A549 treated with DMSO at 1 μM for 4 hours (cell line): ENCODE measurements around the gene CYP4F2. TPM values are rescaled to one million over a fixed set of nuclear protein-coding genes. Genes with fewer than 3 reads are reported as not detected.

Experiments
- total RNA-seq: library from RNA; stranded (reverse); fragments of 200-300 nt; extraction: Qiagen RNA extraction; gene quantifications from 5 replicates; pipeline ENCODE4 v1.2.3, GENCODE V29; 2022; ENCODE audit warnings: low read depth

The CYP4F2 gene, protein sequence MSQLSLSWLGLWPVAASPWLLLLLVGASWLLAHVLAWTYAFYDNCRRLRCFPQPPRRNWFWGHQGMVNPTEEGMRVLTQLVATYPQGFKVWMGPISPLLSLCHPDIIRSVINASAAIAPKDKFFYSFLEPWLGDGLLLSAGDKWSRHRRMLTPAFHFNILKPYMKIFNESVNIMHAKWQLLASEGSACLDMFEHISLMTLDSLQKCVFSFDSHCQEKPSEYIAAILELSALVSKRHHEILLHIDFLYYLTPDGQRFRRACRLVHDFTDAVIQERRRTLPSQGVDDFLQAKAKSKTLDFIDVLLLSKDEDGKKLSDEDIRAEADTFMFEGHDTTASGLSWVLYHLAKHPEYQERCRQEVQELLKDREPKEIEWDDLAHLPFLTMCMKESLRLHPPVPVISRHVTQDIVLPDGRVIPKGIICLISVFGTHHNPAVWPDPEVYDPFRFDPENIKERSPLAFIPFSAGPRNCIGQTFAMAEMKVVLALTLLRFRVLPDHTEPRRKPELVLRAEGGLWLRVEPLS
- 0.07 to 0.20 TPM (median 0.11 TPM) in 4 of 5 replicates, not detected in the other for total RNA-seq

DNA sequence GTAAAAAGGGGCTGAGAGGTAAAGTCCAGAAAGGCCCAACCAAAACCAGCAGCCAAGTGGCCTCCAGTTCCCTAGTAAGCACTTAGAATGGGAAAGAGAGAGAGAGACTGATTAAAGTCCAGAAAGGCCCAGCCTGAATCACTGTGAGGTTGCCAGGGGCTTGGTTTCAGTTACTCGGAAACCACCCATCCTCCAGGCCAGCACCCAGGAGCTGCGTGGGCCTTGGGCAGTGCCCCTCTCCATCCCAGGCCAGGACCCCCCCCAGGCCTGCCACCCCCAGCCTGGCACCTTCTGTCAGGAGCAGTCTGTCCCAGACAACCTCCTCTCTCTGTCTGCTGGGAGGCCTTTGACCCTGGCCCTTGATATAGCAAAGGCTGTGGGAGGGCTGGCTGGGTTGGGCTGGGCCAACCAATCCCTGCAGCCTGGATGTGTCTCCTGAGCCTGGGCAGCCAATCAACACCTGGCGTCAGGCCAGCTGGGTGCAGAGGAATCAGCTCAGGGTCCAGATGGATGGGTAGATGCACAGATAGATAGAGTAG is at the start of gene CYP4F2:
Gene CYP4F2 (minus strand): TSS at position 337 of the 539 bp plus-strand sequence. CDS start 463 bp downstream, outside the sequence.

DNA sequence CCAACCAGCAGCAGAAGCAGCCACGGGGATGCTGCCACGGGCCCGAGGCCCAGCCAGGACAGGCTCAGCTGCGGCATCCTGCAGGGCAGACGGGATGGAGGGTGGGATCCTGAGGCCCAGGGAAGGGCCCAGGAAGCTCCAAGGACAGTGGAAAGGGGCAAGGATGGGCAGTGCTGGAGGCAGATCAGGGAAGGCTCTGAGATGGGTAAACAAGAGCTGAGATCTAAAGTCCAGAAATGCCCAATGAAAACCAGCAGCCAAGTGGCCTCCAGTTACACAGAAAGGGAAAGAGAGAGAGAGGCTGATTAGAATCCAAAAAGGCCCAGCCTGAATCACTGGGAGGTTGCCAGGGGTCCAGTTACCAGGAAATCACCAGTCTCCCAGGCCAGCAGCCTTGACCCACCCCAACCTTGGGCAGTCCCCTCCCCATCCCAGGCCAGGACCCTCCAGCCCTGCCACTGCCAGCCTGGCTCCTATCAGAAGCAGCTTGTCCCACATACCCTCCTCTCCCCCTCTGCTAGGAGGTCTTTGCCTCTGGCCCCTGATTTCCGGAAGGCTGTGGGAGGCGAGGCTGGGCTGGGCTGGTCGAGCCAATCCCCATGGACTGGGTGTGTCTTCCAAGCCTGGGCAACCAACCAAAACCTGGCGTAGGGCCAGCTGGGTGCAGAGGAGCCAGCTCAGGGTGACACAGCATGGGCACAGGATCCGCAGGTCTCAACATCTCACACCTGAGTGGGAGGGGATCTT is 36.6 kb upstream of the CYP4F2 start, which contains the start of gene CYP4F11:
Gene CYP4F11 (minus strand): TSS at position 198 of the 747 bp plus-strand sequence. CDS start 121 bp downstream, at position 77.

Other genes starting within 250 kb of the CYP4F2 start
- gene CYP4F12, start 225.0 kb downstream of the CYP4F2 start, total RNA-seq, result 1.4 to 3.3 TPM (median 1.9 TPM) in 5 replicates
- gene OR10H2, start 170.1 kb downstream of the CYP4F2 start, total RNA-seq, result not detected in 5 replicates
- gene OR10H3, start 160.1 kb downstream of the CYP4F2 start, total RNA-seq, result not detected in 5 replicates
- not detected in 5 replicates for gene OR10H5, start 110.4 kb downstream of the CYP4F2 start, total RNA-seq
- not detected in 5 replicates for gene OR10H1, start 82.4 kb downstream of the CYP4F2 start, total RNA-seq
- gene CYP4F11, start 36.5 kb upstream of the CYP4F2 start, total RNA-seq, result 6.6 to 8.8 TPM (median 7.0 TPM) in 5 replicates
- gene OR10H4, start 50.9 kb upstream of the CYP4F2 start, total RNA-seq, result not detected in 5 replicates
- gene TPM4, start 178.4 kb upstream of the CYP4F2 start, total RNA-seq, result 357 to 457 TPM (median 429 TPM) in 5 replicates
- 41.0 to 61.3 TPM (median 44.4 TPM) in 5 replicates for gene RAB8A, start 213.8 kb upstream of the CYP4F2 start, total RNA-seq
- gene HSH2D, start 245.6 kb upstream of the CYP4F2 start, total RNA-seq, result 0.05 to 0.15 TPM in 2 of 5 replicates, not detected in the others